H9 (cell line): ENCODE data around the gene CDH23. TPM values are rescaled to one million over a fixed set of nuclear protein-coding genes. Genes with fewer than 3 reads are reported as not detected.

Source experiments
- DNase-seq: peaks from one replicate; pipeline ENCODE4 v3.0.0-alpha.2; 2017
- H2AFZ ChIP-seq: one replicate; pipeline ENCODE4 v1.6.1; 2013; ENCODE audit warnings: mild to moderate bottlenecking, low read length, control low read depth, moderate library complexity
- H2AK5ac ChIP-seq: 2 replicates; pipeline ENCODE4 v1.6.1; 2013; ENCODE audit warnings: low read length, control low read depth, mixed read lengths; ENCODE audit not compliant: insufficient read length
- H2BK120ac ChIP-seq: one replicate; pipeline ENCODE4 v1.6.1; 2013; ENCODE audit warnings: low read depth, mild to moderate bottlenecking, low read length, control low read depth, inconsistent platforms; ENCODE audit not compliant: poor library complexity, severe bottlenecking
- H2BK12ac ChIP-seq: 2 replicates; pipeline ENCODE4 v1.6.1; 2013; ENCODE audit warnings: low read length, control low read depth, mixed read lengths, low read depth; ENCODE audit not compliant: insufficient read length
- H2BK15ac ChIP-seq: 2 replicates; pipeline ENCODE4 v1.6.1; 2013; ENCODE audit warnings: low read depth, low read length, control low read depth
- H2BK20ac ChIP-seq: one replicate; pipeline ENCODE4 v1.6.1; 2013; ENCODE audit warnings: low read depth, mild to moderate bottlenecking, low read length, control low read depth, inconsistent platforms; ENCODE audit not compliant: poor library complexity, severe bottlenecking
- H2BK5ac ChIP-seq: 2 replicates; pipeline ENCODE4 v1.6.1; 2013; ENCODE audit warnings: low read length, control low read depth, mixed read lengths; ENCODE audit not compliant: insufficient read length
- H3K14ac ChIP-seq: 2 replicates; pipeline ENCODE4 v1.6.1; 2013; ENCODE audit warnings: low read length, control low read depth; ENCODE audit not compliant: insufficient read depth
- H3K18ac ChIP-seq: 2 replicates; pipeline ENCODE4 v1.6.1; 2013; ENCODE audit warnings: low read depth, mild to moderate bottlenecking, mixed read lengths, low read length, control low read depth; ENCODE audit not compliant: insufficient read length
- H3K23ac ChIP-seq: 2 replicates; pipeline ENCODE4 v1.6.1; 2013; ENCODE audit warnings: low read length, control low read depth, mixed read lengths, low read depth; ENCODE audit not compliant: insufficient read length
- H3K23me2 ChIP-seq: 2 replicates; pipeline ENCODE4 v1.6.1; 2013; ENCODE audit warnings: low read depth, mild to moderate bottlenecking, mixed read lengths, low read length, control low read depth; ENCODE audit not compliant: insufficient read length, poor library complexity, severe bottlenecking
- H3K27ac ChIP-seq: 2 replicates; pipeline ENCODE4 v1.5.1; 2013; ENCODE audit warnings: low read length, control low read depth, mixed read lengths, low read depth; ENCODE audit not compliant: insufficient read length
- H3K27me3 ChIP-seq: 2 replicates; pipeline ENCODE4 v1.6.1; 2013; ENCODE audit warnings: low read length, control low read depth, inconsistent platforms; ENCODE audit not compliant: insufficient read depth
- H3K4ac ChIP-seq: 2 replicates; pipeline ENCODE4 v1.6.1; 2013; ENCODE audit warnings: low read depth, mild to moderate bottlenecking, control low read depth, inconsistent platforms, low read length, moderate library complexity
- H3K4me1 ChIP-seq: 2 replicates; pipeline ENCODE4 v1.6.1; 2013; ENCODE audit warnings: low read length, control low read depth, inconsistent platforms; ENCODE audit not compliant: insufficient read depth
- H3K4me2 ChIP-seq: 2 replicates; pipeline ENCODE4 v1.6.1; 2013; ENCODE audit warnings: low read length, control low read depth, mixed read lengths; ENCODE audit not compliant: insufficient read length, insufficient read depth
- H3K56ac ChIP-seq: 2 replicates; pipeline ENCODE4 v1.6.1; 2013; ENCODE audit warnings: low read depth, mild to moderate bottlenecking, mixed read lengths, low read length, control low read depth; ENCODE audit not compliant: insufficient read length
- H3K79me1 ChIP-seq: 2 replicates; pipeline ENCODE4 v1.6.1; 2013; ENCODE audit warnings: low read depth, mild to moderate bottlenecking, moderate library complexity, low read length, control low read depth, inconsistent platforms; ENCODE audit not compliant: insufficient read depth, poor library complexity, severe bottlenecking
- H3K79me2 ChIP-seq: 2 replicates; pipeline ENCODE4 v1.6.1; 2013; ENCODE audit warnings: low read length, control low read depth, inconsistent platforms; ENCODE audit not compliant: insufficient read depth
- H3K9ac ChIP-seq: 2 replicates; pipeline ENCODE4 v1.6.1; 2013; ENCODE audit warnings: low read length, control low read depth, mixed read lengths; ENCODE audit not compliant: insufficient read length; ENCODE audit errors: extremely low read depth
- H3K9me3 ChIP-seq: one replicate; pipeline ENCODE4 v1.6.1; 2013; ENCODE audit warnings: low read depth, low read length, inconsistent platforms; ENCODE audit not compliant: control insufficient read depth
- H3T11ph ChIP-seq: one replicate; pipeline ENCODE4 v1.6.1; 2013; ENCODE audit warnings: mild to moderate bottlenecking, low read length, control low read depth, inconsistent platforms
- H4K20me1 ChIP-seq: one replicate; pipeline ENCODE4 v1.6.1; 2013; ENCODE audit not compliant: control insufficient read depth, insufficient read length, insufficient read depth
- H4K5ac ChIP-seq: 2 replicates; pipeline ENCODE4 v1.6.1; 2013; ENCODE audit warnings: low read depth, mild to moderate bottlenecking, mixed read lengths, low read length, control low read depth; ENCODE audit not compliant: insufficient read length
- H4K8ac ChIP-seq: replicated peaks from 2 replicates; pipeline ENCODE4 v1.6.1; 2013; ENCODE audit warnings: low read length, control low read depth, mixed read lengths, low read depth; ENCODE audit not compliant: insufficient read length
- H4K91ac ChIP-seq: 2 replicates; pipeline ENCODE4 v1.6.1; 2013; ENCODE audit warnings: low read depth, mild to moderate bottlenecking, moderate library complexity, mixed read lengths, low read length, control low read depth; ENCODE audit not compliant: insufficient read length
- H3K27ac Mint-ChIP-seq, 3 experiments: 2 replicates in 2 of 3; 3 replicates in 1 of 3; pipeline ENCODE4 v1.8.0; 2020 to 2021; ENCODE audit warnings: mixed read lengths in 3 of 3, mild to moderate bottlenecking in 1 of 3, moderate library complexity in 1 of 3
- H3K27me3 Mint-ChIP-seq: 2 replicates; pipeline ENCODE4 v1.8.0; 2021; ENCODE audit warnings: low read depth, mild to moderate bottlenecking, moderate library complexity, mixed read lengths
- H3K36me3 Mint-ChIP-seq, 3 experiments: 2 replicates in 2 of 3; 3 replicates in 1 of 3; pipeline ENCODE4 v1.8.0; 2020 to 2021; ENCODE audit warnings: low read depth in 3 of 3, mixed read lengths in 3 of 3; ENCODE audit not compliant: insufficient read depth in 1 of 3
- H3K4me1 Mint-ChIP-seq, 2 experiments: 2 replicates each; pipeline ENCODE4 v1.8.0; 2020; ENCODE audit warnings: mixed read lengths in 2 of 2
- H3K4me3 Mint-ChIP-seq, 2 experiments: 2 replicates in 1 of 2; 3 replicates in 1 of 2; pipeline ENCODE4 v1.8.0; 2020 to 2021; ENCODE audit warnings: mild to moderate bottlenecking in 2 of 2, mixed read lengths in 2 of 2, moderate library complexity in 1 of 2
- H3K9me3 Mint-ChIP-seq, 2 experiments: 2 replicates in 1 of 2; 3 replicates in 1 of 2; pipeline ENCODE4 v1.8.0; 2020; ENCODE audit warnings: mild to moderate bottlenecking in 2 of 2, mixed read lengths in 2 of 2, moderate library complexity in 1 of 2
- WGBS: extraction: QIAGEN DNeasy Blood & Tissue Kit; methylation state at CpG from one replicate; pipeline ENCODE4 v1.1.7; 2013; ENCODE audit warnings: missing lambda C conversion rate, low lambda C conversion rate, mixed read lengths; ENCODE audit not compliant: insufficient read length; ENCODE audit errors: extremely low coverage; 5-methylcytosine and 5-hydroxymethylcytosine counted together
- total RNA-seq: library from RNA; stranded (reverse); gene quantifications from 2 replicates; pipeline ENCODE4 v1.2.1, GENCODE V29; 2021
- TF ChIP-seq, protein P1 (sequence below): fragments of 200-600 bp; sonication (generic); conservative IDR thresholded peaks from 3 replicates; pipeline ENCODE4 v1.8.0; 2021; ENCODE audit warnings: antibody characterized with exemption, mild to moderate bottlenecking

Gene CDH23
- total RNA-seq, 1 experiment from 2014 or later: 2.1 TPM

DNA sequence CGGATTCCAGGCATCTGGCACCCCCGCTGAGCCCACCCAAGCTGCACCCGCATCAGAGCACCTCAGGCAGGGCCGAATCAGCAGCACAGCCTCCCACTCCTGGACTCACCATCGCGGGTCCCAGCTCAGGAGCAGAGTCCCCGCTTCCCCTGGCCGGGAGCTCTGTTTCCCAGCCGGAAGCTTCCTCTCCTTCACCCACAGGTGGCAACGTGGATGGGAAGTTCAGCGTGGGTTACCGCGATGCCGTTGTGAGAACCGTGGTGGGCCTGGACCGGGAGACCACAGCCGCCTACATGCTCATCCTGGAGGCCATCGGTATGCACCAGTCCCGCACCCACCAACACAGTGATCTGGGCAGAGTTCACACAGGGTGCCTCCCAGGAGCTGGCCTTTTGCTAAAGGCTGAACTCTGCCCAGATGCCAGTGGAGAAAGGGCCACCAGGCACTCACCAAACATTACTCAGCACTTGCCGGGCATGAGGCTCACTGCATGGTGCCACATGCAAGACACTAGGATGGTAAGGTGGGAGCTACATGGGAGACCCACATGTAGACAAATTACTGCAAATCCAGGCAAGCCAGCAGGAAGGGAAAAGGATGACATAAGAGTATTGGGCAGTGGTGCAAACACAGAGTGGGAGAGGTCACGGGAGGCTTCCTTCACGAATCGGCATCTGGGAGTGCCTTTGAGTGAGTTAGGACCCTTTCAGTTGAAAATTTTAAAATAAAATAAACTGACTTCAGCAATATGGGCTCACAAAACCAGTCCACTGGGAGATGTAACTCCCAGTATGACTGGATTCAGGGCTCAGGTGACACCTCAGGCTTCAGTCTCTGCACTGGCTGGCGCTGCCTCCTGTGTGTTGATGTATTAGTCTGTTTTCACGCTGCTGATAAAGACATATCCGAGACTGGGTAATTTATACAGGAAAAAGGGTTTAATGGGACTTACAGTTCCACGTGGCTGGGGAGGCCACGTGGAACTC is 312.5 kb downstream of the CDH23 start:
- peaks cover 12% of the 10 kb centered on the region for H3K27me3 Mint-ChIP-seq
- Histone ChIP-seq H3K18ac (no peak overlapping the region), H4K5ac (no peak overlapping the region), H3K9ac (no peak overlapping the region), H2AFZ (no peak overlapping the region), H3K9me3 (no peaks in the 10 kb centered on the region), H2BK12ac (no peak overlapping the region), H3K79me1 (no peaks in the 10 kb centered on the region), H3K4me2 (no peak overlapping the region), H3T11ph (no peak overlapping the region), H4K91ac (no peak overlapping the region), H2BK15ac (no peak overlapping the region), H3K4me1 (no peaks in the 10 kb centered on the region), H2AK5ac (no peak overlapping the region), H3K23ac (no peak overlapping the region), H3K14ac (no peak overlapping the region), H4K8ac (no peak overlapping the region), H4K20me1 (no peaks in the 10 kb centered on the region), H3K79me2 (no peaks in the 10 kb centered on the region), H3K27ac (no peak overlapping the region), H3K27me3 (no peaks in the 10 kb centered on the region), H2BK120ac (no peak overlapping the region), H3K56ac (no peak overlapping the region), H3K23me2 (no peaks in the 10 kb centered on the region), H2BK20ac (no peak overlapping the region), H2BK5ac (no peak overlapping the region), H3K4ac (no peak overlapping the region)
- peaks cover 8 to 22% of the 10 kb centered on the region in 2 experiments for H3K4me1 Mint-ChIP-seq
- peak overlapping the region in 1 of 3 experiments; percentile 30; a peak in 1 of 7 replicates for H3K27ac Mint-ChIP-seq
- H3K4me3 Mint-ChIP-seq: no peak overlapping the region; a peak in 1 of 5 replicates
- TF ChIP-seq, protein P1, sequence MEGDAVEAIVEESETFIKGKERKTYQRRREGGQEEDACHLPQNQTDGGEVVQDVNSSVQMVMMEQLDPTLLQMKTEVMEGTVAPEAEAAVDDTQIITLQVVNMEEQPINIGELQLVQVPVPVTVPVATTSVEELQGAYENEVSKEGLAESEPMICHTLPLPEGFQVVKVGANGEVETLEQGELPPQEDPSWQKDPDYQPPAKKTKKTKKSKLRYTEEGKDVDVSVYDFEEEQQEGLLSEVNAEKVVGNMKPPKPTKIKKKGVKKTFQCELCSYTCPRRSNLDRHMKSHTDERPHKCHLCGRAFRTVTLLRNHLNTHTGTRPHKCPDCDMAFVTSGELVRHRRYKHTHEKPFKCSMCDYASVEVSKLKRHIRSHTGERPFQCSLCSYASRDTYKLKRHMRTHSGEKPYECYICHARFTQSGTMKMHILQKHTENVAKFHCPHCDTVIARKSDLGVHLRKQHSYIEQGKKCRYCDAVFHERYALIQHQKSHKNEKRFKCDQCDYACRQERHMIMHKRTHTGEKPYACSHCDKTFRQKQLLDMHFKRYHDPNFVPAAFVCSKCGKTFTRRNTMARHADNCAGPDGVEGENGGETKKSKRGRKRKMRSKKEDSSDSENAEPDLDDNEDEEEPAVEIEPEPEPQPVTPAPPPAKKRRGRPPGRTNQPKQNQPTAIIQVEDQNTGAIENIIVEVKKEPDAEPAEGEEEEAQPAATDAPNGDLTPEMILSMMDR: no peak
- H3K9me3 Mint-ChIP-seq: no peaks in the 10 kb centered on the region
- DNase-seq: no peak
- H3K36me3 Mint-ChIP-seq: no peaks in the 10 kb centered on the region; a peak in 1 of 7 replicates
- no CpG with 5 or more reads among the region's 28 CpGs for WGBS
